GM23338 (cell line): Measurements from ENCODE around the gene ZER1. TPM values are rescaled to one million over a fixed set of nuclear protein-coding genes. Genes with fewer than 3 reads are reported as not detected.

Experiments
- ATAC-seq: fragments of 200-7000 bp; cut with Tn5 transposase; 3 replicates; pipeline ENCODE4 v1.9.1; 2020
- DNase-seq: peaks from one replicate; pipeline ENCODE4 v3.0.0-alpha.2; 2015; ENCODE audit warnings: low spot score
- H2AFZ ChIP-seq: fragments of 200-600 bp; sonication (generic); 2 replicates; pipeline ENCODE4 v1.8.0; 2016; ENCODE audit warnings: antibody characterized with exemption, mild to moderate bottlenecking, moderate library complexity
- H3F3A ChIP-seq: fragments of 200-600 bp; sonication (generic); replicated peaks from 2 replicates; pipeline ENCODE4 v1.8.0; 2017; ENCODE audit warnings: antibody characterized with exemption, mixed run types, low read depth
- H3K27ac ChIP-seq: fragments of 200-600 bp; sonication (generic); 2 replicates; pipeline ENCODE4 v1.6.1; 2016; ENCODE audit warnings: low read depth
- H3K27me3 ChIP-seq: fragments of 200-600 bp; sonication (generic); 2 replicates; pipeline ENCODE4 v1.8.0; 2016; ENCODE audit warnings: mild to moderate bottlenecking, mixed run types, moderate library complexity; ENCODE audit not compliant: insufficient read depth
- H3K36me3 ChIP-seq: fragments of 200-600 bp; sonication (generic); 2 replicates; pipeline ENCODE4 v1.8.0; 2016; ENCODE audit warnings: mild to moderate bottlenecking; ENCODE audit not compliant: insufficient read depth
- H3K4me1 ChIP-seq: fragments of 200-600 bp; sonication (generic); 2 replicates; pipeline ENCODE4 v1.8.0; 2016; ENCODE audit warnings: mild to moderate bottlenecking, moderate library complexity; ENCODE audit not compliant: insufficient read depth
- H3K4me2 ChIP-seq: fragments of 200-600 bp; sonication (generic); 2 replicates; pipeline ENCODE4 v1.7.1; 2017; ENCODE audit warnings: mixed run types
- H3K4me3 ChIP-seq: fragments of 200-600 bp; sonication (generic); 2 replicates; pipeline ENCODE4 v1.6.1; 2016; ENCODE audit warnings: mixed run types
- H3K79me2 ChIP-seq: fragments of 200-600 bp; sonication (generic); replicated peaks from 2 replicates; pipeline ENCODE4 v1.8.0; 2017; ENCODE audit warnings: mild to moderate bottlenecking; ENCODE audit not compliant: insufficient read depth
- H3K9me2 ChIP-seq: fragments of 200-600 bp; sonication (generic); 2 replicates; pipeline ENCODE4 v1.8.0; 2017; ENCODE audit not compliant: insufficient read depth
- H4K20me1 ChIP-seq: fragments of 200-600 bp; sonication (generic); replicated peaks from 2 replicates; pipeline ENCODE4 v1.8.0; 2017; ENCODE audit warnings: mild to moderate bottlenecking; ENCODE audit not compliant: insufficient read depth
- H3K27ac Mint-ChIP-seq: 2 replicates; pipeline ENCODE4 v1.8.0; 2020; ENCODE audit warnings: inconsistent platforms, mild to moderate bottlenecking, moderate library complexity, mixed read lengths
- H3K27me3 Mint-ChIP-seq: 3 replicates; pipeline ENCODE4 v1.8.0; 2022; ENCODE audit warnings: low read depth, mild to moderate bottlenecking, moderate library complexity, mixed read lengths, inconsistent platforms; ENCODE audit not compliant: insufficient read depth, poor library complexity
- H3K36me3 Mint-ChIP-seq: 3 replicates; pipeline ENCODE4 v1.8.0; 2021; ENCODE audit warnings: low read depth, mild to moderate bottlenecking, inconsistent platforms, moderate library complexity, mixed read lengths
- H3K4me1 Mint-ChIP-seq: 3 replicates; pipeline ENCODE4 v1.8.0; 2020; ENCODE audit warnings: mild to moderate bottlenecking, inconsistent platforms, mixed read lengths
- H3K4me3 Mint-ChIP-seq: 3 replicates; pipeline ENCODE4 v1.8.0; 2021; ENCODE audit warnings: moderate library complexity, mild to moderate bottlenecking, inconsistent platforms, mixed read lengths
- H3K9me3 Mint-ChIP-seq: 3 replicates; pipeline ENCODE4 v1.8.0; 2020; ENCODE audit warnings: moderate library complexity, mild to moderate bottlenecking, inconsistent platforms, mixed read lengths
- CREB1 ChIP-seq: fragments of 250-450 bp; sonication (Bioruptor Pico); IDR thresholded peaks from 2 replicates; pipeline ENCODE4 v1.5.0; 2020; ENCODE audit warnings: low read depth, mild to moderate bottlenecking, moderate library complexity
- CTCF ChIP-seq, 2 experiments: fragments of 200-600 bp in 1 of 2; sonication (generic) in 1 of 2; conservative IDR thresholded peaks; 2 replicates each; pipeline versions ENCODE4 v1.5.1 to v1.6.1; 2016 to 2017; ENCODE audit warnings: antibody characterized with exemption in 2 of 2, low read depth in 2 of 2, mild to moderate bottlenecking in 2 of 2, moderate library complexity in 1 of 2
- ETS1 ChIP-seq: IDR thresholded peaks from 2 replicates; pipeline ENCODE4 v1.6.1; 2016; ENCODE audit warnings: antibody characterized with exemption
- EZH2 ChIP-seq: fragments of 200-600 bp; sonication (generic); IDR thresholded peaks from one replicate; pipeline ENCODE4 v1.8.0; 2017; ENCODE audit warnings: antibody characterized with exemption, mild to moderate bottlenecking, low read depth; ENCODE audit not compliant: unreplicated experiment
- EZH2phosphoT487 ChIP-seq: fragments of 200-600 bp; sonication (generic); IDR thresholded peaks from one replicate; pipeline ENCODE4 v1.8.1; 2018; ENCODE audit warnings: antibody characterized with exemption; ENCODE audit not compliant: unreplicated experiment
- JUNB ChIP-seq: IDR thresholded peaks from one replicate; pipeline ENCODE4 v1.6.1; 2016; ENCODE audit warnings: antibody characterized with exemption; ENCODE audit not compliant: unreplicated experiment
- NANOG ChIP-seq: IDR thresholded peaks from 2 replicates; pipeline ENCODE4 v1.6.1; 2016; ENCODE audit warnings: antibody characterized with exemption, borderline replicate concordance
- POLR2AphosphoS5 ChIP-seq: IDR thresholded peaks from 2 replicates; pipeline ENCODE4 v1.6.1; 2016; ENCODE audit warnings: antibody characterized with exemption, low read depth
- REST ChIP-seq: IDR thresholded peaks from one replicate; pipeline ENCODE4 v1.6.1; 2018; ENCODE audit warnings: antibody characterized with exemption; ENCODE audit not compliant: unreplicated experiment
- STAT1 ChIP-seq: IDR thresholded peaks from one replicate; pipeline ENCODE4 v1.6.1; 2016; ENCODE audit warnings: antibody characterized with exemption; ENCODE audit not compliant: unreplicated experiment
- ZNF114 ChIP-seq: fragments of 250-450 bp; sonication (Bioruptor Pico); IDR thresholded peaks from 2 replicates; pipeline ENCODE4 v1.5.0; 2020; ENCODE audit warnings: mild to moderate bottlenecking, moderate library complexity
- ZNF331 ChIP-seq: fragments of 250-450 bp; sonication (Bioruptor Pico); IDR thresholded peaks from 2 replicates; pipeline ENCODE4 v1.5.0; 2020; ENCODE audit warnings: low read depth, mild to moderate bottlenecking, moderate library complexity
- ZNF462 ChIP-seq: fragments of 250-450 bp; sonication (Bioruptor Pico); IDR thresholded peaks from 2 replicates; pipeline ENCODE4 v1.5.0; 2020; ENCODE audit warnings: mild to moderate bottlenecking, moderate library complexity
- polyA plus RNA-seq: library from polyadenylated mRNA; unstranded; fragments of >200 nt; fragmentation: Nextera tagmentation; extraction: Ambion mirVana; gene quantifications from 2 replicates; pipeline ENCODE4 v1.2.1, GENCODE V29; 2016
- total RNA-seq: library from RNA; depleted of rRNA; stranded (reverse); fragments of >200 nt; shearing (Covaris generic); gene quantifications from 2 replicates; pipeline ENCODE4 v1.2.3, GENCODE V29; 2014

The ZER1 gene
- total and polyA plus RNA-seq, 2 experiments from 2014 or later, result 7.0 to 23.9 TPM

GRCh38 chr9:128727640-128728248 lies 44.0 kb downstream of the ZER1 start:
- no peak overlapping the region for H3K27ac Mint-ChIP-seq
- no peaks in the 10 kb centered on the region for H3K9me2 ChIP-seq
- H3K4me1 ChIP-seq, result peaks cover 3% of the 10 kb centered on the region
- H4K20me1 ChIP-seq, result no peaks in the 10 kb centered on the region
- H3K36me3 ChIP-seq, result no peaks in the 10 kb centered on the region
- H2AFZ ChIP-seq, result no peak overlapping the region
- no peaks in the 10 kb centered on the region; the same call in 1 of the 2 replicates for H3K79me2 ChIP-seq
- H3K27me3 Mint-ChIP-seq, result peaks cover 22% of the 10 kb centered on the region
- no peaks in the 10 kb centered on the region; the same call in 2 of the 3 replicates for H3K9me3 Mint-ChIP-seq
- peaks cover 20% of the 10 kb centered on the region for H3K4me1 Mint-ChIP-seq
- no peak overlapping the region for H3K4me3 ChIP-seq
- H3K27ac ChIP-seq, result no peak overlapping the region
- H3K4me3 Mint-ChIP-seq, result no peak overlapping the region
- H3F3A ChIP-seq, result peaks cover 4% of the 10 kb centered on the region; the same call in 1 of the 2 replicates
- no peak for ATAC-seq
- H3K36me3 Mint-ChIP-seq, result 0 out of 3 replicates have a peak, but pooled peaks cover 3% of the 10 kb centered on the region
- H3K4me2 ChIP-seq, result no peak overlapping the region
- TF ChIP-seq ZNF114 (CRISPR knock-in tag), result no peak
- no peak for TF ChIP-seq REST
- TF ChIP-seq EZH2phosphoT487, result no peak
- TF ChIP-seq POLR2AphosphoS5, result no peak
- TF ChIP-seq ZNF462, result no peak
- TF ChIP-seq ZNF331 (CRISPR knock-in tag), result no peak
- TF ChIP-seq CREB1 (CRISPR knock-in tag), result no peak
- TF ChIP-seq JUNB, result no peak
- TF ChIP-seq CTCF (conservative IDR thresholded peaks at IDR 0.05; ENCODE audit: low read depth in 2 of 2), result no peak
- no peak for TF ChIP-seq STAT1
- TF ChIP-seq NANOG, result no peak
- no peak for TF ChIP-seq EZH2
- no peak for TF ChIP-seq ETS1
- no peak for DNase-seq
- no peaks in the 10 kb centered on the region for H3K27me3 ChIP-seq
